Activated CD8-positive, alpha-beta T cell treated with anti-CD3 and anti-CD28 coated beads for 36 hours (primary cell): Measurements from ENCODE around the gene EXT2. TPM values are rescaled to one million over a fixed set of nuclear protein-coding genes. Genes with fewer than 3 reads are reported as not detected.

Experiments used
- ATAC-seq: fragments of 200-7000 bp; cut with Tn5 transposase; one replicate; pipeline ENCODE4 v1.10.0; 2021; ENCODE audit warnings: mild to moderate bottlenecking, moderate library complexity
- CTCF ChIA-PET: fragments of 350-600 bp; sonication (Branson Sonifier 250); formaldehyde crosslinking; loops from one replicate; lab custom pipeline; 2021; ENCODE audit warnings: antibody characterized with exemption; lab: Charles Lee
- POLR2A ChIA-PET: fragments of 350-600 bp; sonication (Branson Sonifier 250); formaldehyde crosslinking; loops from one replicate; lab custom pipeline; 2021; ENCODE audit warnings: antibody characterized with exemption; lab: Charles Lee
- DNase-seq: peaks from one replicate; pipeline ENCODE4 v3.0.0-alpha.2; 2020
- H3K27ac Mint-ChIP-seq: one replicate; pipeline ENCODE4 v1.8.0; 2021; ENCODE audit warnings: mild to moderate bottlenecking, mixed read lengths
- H3K27me3 Mint-ChIP-seq: one replicate; pipeline ENCODE4 v1.8.0; 2021; ENCODE audit warnings: mixed read lengths
- H3K36me3 Mint-ChIP-seq: one replicate; pipeline ENCODE4 v1.8.0; 2021; ENCODE audit warnings: low read depth, mixed read lengths
- H3K4me1 Mint-ChIP-seq: one replicate; pipeline ENCODE4 v1.8.0; 2021; ENCODE audit warnings: low read depth, mixed read lengths
- H3K4me3 Mint-ChIP-seq: one replicate; pipeline ENCODE4 v1.8.0; 2021; ENCODE audit warnings: mild to moderate bottlenecking, moderate library complexity, mixed read lengths
- H3K9me3 Mint-ChIP-seq: one replicate; pipeline ENCODE4 v1.8.0; 2021; ENCODE audit warnings: mixed read lengths
- intact Hi-C: fragments of 100-400 bp; cut with micrococcal nuclease; formaldehyde crosslinking; loops from one replicate; pipeline ENCODE4 v1.10.0; 2022
- total RNA-seq, 2 experiments: library from RNA; stranded (reverse); gene quantifications; one replicate each; pipeline ENCODE4 v1.2.3, GENCODE V29; 2021
- TF ChIP-seq, protein P1 (sequence below): fragments of 200-600 bp; IDR thresholded peaks from one replicate; pipeline ENCODE4 v1.8.0; 2022; ENCODE audit warnings: antibody characterized with exemption, mild to moderate bottlenecking

EXT2 gene
- total RNA-seq, 2 experiments from 2014 or later: 20.0 to 20.2 TPM

DNA sequence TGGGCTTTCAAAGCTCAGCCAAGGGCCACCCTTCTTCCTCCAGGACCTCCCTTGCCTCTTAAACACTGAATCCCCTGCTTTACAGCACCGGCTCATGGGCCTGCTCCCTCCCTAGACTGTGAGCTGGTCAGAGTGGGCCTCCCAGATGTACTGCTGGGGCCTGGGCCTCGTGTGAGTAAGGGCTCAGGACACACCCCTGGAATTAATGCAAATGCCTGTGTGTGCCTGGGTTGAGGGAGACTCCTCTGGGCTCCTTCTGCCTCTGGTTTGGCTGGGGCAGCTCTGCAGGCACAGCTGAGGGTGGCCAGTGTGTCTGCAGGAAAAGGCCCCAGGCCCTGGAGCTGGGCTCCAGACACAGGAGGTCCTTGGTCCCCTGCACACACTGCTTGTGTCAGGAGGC, 190.3 kb downstream of the EXT2 start:
- TF ChIP-seq, protein P1, sequence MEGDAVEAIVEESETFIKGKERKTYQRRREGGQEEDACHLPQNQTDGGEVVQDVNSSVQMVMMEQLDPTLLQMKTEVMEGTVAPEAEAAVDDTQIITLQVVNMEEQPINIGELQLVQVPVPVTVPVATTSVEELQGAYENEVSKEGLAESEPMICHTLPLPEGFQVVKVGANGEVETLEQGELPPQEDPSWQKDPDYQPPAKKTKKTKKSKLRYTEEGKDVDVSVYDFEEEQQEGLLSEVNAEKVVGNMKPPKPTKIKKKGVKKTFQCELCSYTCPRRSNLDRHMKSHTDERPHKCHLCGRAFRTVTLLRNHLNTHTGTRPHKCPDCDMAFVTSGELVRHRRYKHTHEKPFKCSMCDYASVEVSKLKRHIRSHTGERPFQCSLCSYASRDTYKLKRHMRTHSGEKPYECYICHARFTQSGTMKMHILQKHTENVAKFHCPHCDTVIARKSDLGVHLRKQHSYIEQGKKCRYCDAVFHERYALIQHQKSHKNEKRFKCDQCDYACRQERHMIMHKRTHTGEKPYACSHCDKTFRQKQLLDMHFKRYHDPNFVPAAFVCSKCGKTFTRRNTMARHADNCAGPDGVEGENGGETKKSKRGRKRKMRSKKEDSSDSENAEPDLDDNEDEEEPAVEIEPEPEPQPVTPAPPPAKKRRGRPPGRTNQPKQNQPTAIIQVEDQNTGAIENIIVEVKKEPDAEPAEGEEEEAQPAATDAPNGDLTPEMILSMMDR: no peak
- no peaks in the 10 kb centered on the region for H3K4me1 Mint-ChIP-seq
- peaks cover 5% of the 10 kb centered on the region for H3K27me3 Mint-ChIP-seq
- DNase-seq: no peak
- H3K4me3 Mint-ChIP-seq: no peak overlapping the region
- ChIA-PET CTCF (interaction anchor here (0.6 to 3.3 kb wide), 16 partner anchors 9 to 270 kb away, joined by 3 to 26 read pairs (median 4); partner anchors contain the start of gene EXT2), POLR2A (no interaction called here)
- H3K9me3 Mint-ChIP-seq: no peaks in the 10 kb centered on the region
- H3K27ac Mint-ChIP-seq: no peak overlapping the region
- intact Hi-C loops: loop anchor here (5.0 kb wide), 1 partner anchor 252 kb away; no protein-coding TSS in a partner anchor
- H3K36me3 Mint-ChIP-seq: no peaks in the 10 kb centered on the region
- no peak for ATAC-seq

DNA sequence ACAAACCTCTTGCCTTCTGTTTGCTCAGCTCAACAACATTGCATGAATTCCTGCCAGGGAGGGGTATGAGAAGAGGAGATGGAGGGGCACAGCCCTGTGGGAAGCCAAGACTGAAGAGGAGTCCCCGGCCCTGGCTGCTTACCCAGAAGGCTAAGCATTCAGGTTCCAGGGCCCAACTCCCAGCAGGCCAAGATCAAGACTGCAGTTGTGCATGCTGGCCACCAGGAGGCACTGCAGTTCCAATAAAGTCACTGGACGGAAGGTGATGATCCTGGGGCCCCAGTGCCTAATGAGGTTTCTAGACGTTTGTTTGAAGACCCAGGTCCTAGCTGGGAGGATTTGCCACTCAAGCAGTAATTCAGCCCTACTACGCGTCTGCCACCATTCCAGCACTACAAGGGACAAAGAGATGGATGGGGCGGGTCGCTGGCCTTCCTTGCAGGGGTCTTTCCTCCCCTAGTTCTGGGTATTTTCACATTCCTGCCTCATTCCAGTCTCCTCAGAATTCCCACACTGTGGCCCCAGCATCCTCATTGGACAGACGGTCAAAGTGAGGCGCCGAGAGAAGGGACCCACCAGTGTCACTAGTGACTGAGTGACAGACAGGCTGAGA, 190.9 kb downstream of the EXT2 start:
- Mint-ChIP-seq H3K36me3 (no peaks in the 10 kb centered on the region), H3K4me3 (no peak overlapping the region), H3K4me1 (no peaks in the 10 kb centered on the region), H3K27ac (no peak overlapping the region), H3K9me3 (no peaks in the 10 kb centered on the region), H3K27me3 (peaks cover 5% of the 10 kb centered on the region)
- DNase-seq: peak; percentile 62
- intact Hi-C loops: loop anchor here (5.0 kb wide), 1 partner anchor 251 kb away; no protein-coding TSS in a partner anchor
- peak; percentile 91 for ATAC-seq
- POLR2A ChIA-PET: no interaction called here
- CTCF ChIA-PET: interaction anchor here (0.6 to 3.3 kb wide), 21 partner anchors 8 to 269 kb away, joined by 3 to 26 read pairs (median 4); partner anchors contain the start of gene EXT2
- TF ChIP-seq, protein P1: peak; percentile 93

DNA sequence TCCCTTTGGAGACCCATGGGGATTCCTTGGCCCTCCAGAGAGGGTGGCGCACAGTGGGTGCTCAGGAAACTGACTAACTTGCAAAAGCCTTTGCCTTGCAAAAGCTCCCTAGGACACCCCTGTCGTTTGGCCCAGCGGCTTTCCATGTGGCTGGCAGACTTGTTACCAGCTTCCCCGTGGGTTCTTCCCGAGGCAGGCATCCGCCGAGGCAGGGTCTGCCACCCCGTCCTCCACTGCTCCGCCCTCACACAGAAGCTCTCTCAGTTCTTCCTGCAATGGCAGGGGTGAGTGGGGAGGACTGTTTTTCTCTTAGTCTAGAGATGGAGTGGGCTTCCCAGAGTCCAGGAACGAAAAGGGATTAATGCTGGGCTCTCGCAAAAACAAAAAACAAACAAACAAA, 191.4 kb downstream of the EXT2 start:
- H3K27ac Mint-ChIP-seq: no peak overlapping the region
- no peak overlapping the region for H3K4me3 Mint-ChIP-seq
- peaks cover 5% of the 10 kb centered on the region for H3K27me3 Mint-ChIP-seq
- TF ChIP-seq, protein P1: no peak
- no peaks in the 10 kb centered on the region for H3K36me3 Mint-ChIP-seq
- POLR2A ChIA-PET: no interaction called here
- intact Hi-C loops: loop anchor here (5.0 kb wide), 1 partner anchor 250 kb away; no protein-coding TSS in a partner anchor
- no peaks in the 10 kb centered on the region for H3K4me1 Mint-ChIP-seq
- H3K9me3 Mint-ChIP-seq: no peaks in the 10 kb centered on the region
- DNase-seq: no peak
- ATAC-seq: no peak
- CTCF ChIA-PET: interaction anchor here (0.9 to 3.3 kb wide), 14 partner anchors 20 to 269 kb away, joined by 3 to 26 read pairs (median 4); no protein-coding TSS in a partner anchor

DNA sequence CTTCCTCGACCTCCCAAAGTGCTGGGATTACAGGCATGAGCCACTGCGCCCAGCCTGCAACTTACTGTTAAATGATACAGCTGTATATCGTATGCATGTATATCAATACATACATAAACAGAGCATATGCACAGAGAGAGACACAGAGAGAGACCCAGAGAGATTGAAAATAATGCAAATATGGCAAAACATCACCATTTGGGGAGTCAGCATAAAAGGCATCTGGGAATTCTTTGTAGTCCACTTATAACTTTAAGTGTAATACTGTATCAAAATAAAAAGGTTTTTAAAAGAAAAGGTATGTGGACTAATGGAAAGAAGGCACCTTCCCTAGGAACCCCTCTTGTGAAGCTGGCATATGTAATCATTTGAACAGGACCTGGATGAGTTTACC, 192.7 kb downstream of the EXT2 start:
- H3K36me3 Mint-ChIP-seq: no peaks in the 10 kb centered on the region

More for the DNA sequence above, 192.7 kb downstream of the EXT2 start:
- intact Hi-C loops: loop anchor here (5.0 kb wide), 1 partner anchor 249 kb away; no protein-coding TSS in a partner anchor
- H3K4me3 Mint-ChIP-seq: no peak overlapping the region
- ATAC-seq: no peak
- no peak overlapping the region for H3K27ac Mint-ChIP-seq
- no peaks in the 10 kb centered on the region for H3K4me1 Mint-ChIP-seq
- peaks cover 5% of the 10 kb centered on the region for H3K27me3 Mint-ChIP-seq
- TF ChIP-seq, protein P1: no peak
- no peaks in the 10 kb centered on the region for H3K9me3 Mint-ChIP-seq
- DNase-seq: no peak
- POLR2A ChIA-PET: no interaction called here
- CTCF ChIA-PET: interaction anchor here (1.2 to 1.5 kb wide), 2 partner anchors 12 to 249 kb away, joined by 3 read pairs; no protein-coding TSS in a partner anchor
